ENCODE data around the gene USP5. TPM values are rescaled to one million over a fixed set of nuclear protein-coding genes. Genes with fewer than 3 reads are reported as not detected.
"Not testable (repeated sequence)": the region's sequence is repeated elsewhere in the genome, so short reads cannot be mapped to it uniquely, and the experiment has no call there.

USP5 gene
- polyA plus RNA-seq, 10 donors: 46.9 to 67.1 (median 59.3) TPM

- DNase-seq: no peak
Measured at GRCh38 chr12:6884539-6884938, 32.6 kb downstream of the USP5 start.

- DNase-seq: not testable (repeated sequence)
Measured at GRCh38 chr12:6886206-6886999, 34.5 kb downstream of the USP5 start.

- DNase-seq: no peak
Measured at GRCh38 chr12:6887460-6887859, 35.5 kb downstream of the USP5 start.

GRCh38 chr12:6888360-6888759 is 36.4 kb downstream of the USP5 start:
- no peak for DNase-seq

- not testable (repeated sequence) for DNase-seq
Measured at GRCh38 chr12:6888794-6889193, 36.8 kb downstream of the USP5 start.

GRCh38 chr12:6889775-6890573 is 38.0 kb downstream of the USP5 start:
- not testable (repeated sequence) for DNase-seq

GRCh38 chr12:6890789-6891645 is 39.1 kb downstream of the USP5 start:
- peak; percentile 98 to 99 (median 99) for DNase-seq

- DNase-seq: no peak
Measured at GRCh38 chr12:6891646-6892001, 39.7 kb downstream of the USP5 start.

- not testable (repeated sequence) for DNase-seq
Measured at GRCh38 chr12:6892683-6893082, 40.7 kb downstream of the USP5 start.

- no peak for DNase-seq
Measured at GRCh38 chr12:6894321-6894720, 42.4 kb downstream of the USP5 start.

GRCh38 chr12:6896846-6897435 is 45.0 kb downstream of the USP5 start:
- no peak for DNase-seq

- no peak for DNase-seq
Measured at GRCh38 chr12:6899427-6899826, 47.5 kb downstream of the USP5 start.

GRCh38 chr12:6899837-6900519 is 48.0 kb downstream of the USP5 start:
- peak in 2 of 3 donors; percentile 49 to 59 for DNase-seq

GRCh38 chr12:6902448-6902847 is 50.5 kb downstream of the USP5 start:
- DNase-seq: no peak

GRCh38 chr12:6903722-6904121 is 51.8 kb downstream of the USP5 start:
- DNase-seq: no peak

GRCh38 chr12:6904280-6905276 is 52.6 kb downstream of the USP5 start, which contains the start of gene LRRC23:
Gene LRRC23 (plus strand): TSS chr12:6904822. CDS start chr12:6905634, 812 bp downstream.
- DNase-seq: peak; percentile 96 to 98 (median 97)

GRCh38 chr12:6905414-6906040 is 53.6 kb downstream of the USP5 start:
- DNase-seq: no peak

GRCh38 chr12:6908141-6908540 is 56.2 kb downstream of the USP5 start:
- not testable (repeated sequence) for DNase-seq

Measured in muscle of back (tissue), 11 donors.